ENCODE data around the gene LUZP2. TPM values are rescaled to one million over a fixed set of nuclear protein-coding genes. Genes with fewer than 3 reads are reported as not detected.

The LUZP2 gene
- total RNA-seq, 4 donors from 2014 or later: 0.19 to 0.99 TPM; not detected in 2

DNA sequence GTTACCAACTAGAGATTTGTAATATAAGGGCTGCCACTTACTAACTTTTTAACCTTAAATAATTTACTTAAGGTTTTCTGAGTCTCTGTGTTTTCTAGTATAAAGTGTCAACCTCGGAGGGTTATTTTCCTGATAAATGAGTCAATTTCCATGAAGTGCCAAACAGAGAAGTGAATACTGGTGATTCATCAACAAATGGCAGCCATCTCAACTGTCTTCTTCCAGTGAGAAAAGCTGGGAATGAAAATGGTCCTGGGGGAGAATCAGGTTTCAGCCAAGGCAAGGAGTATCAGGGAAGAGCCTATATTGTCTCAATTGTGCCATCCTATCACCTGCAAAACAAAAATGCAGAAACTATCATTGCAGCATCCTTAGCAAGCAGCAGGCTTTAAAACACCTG is 129.1 kb downstream of the LUZP2 start:
- intact Hi-C loops (cut with DNase I): no loop called here
- no peaks in the 10 kb centered on the region for H3K9me3 ChIP-seq
- H3K27ac ChIP-seq (replicated peaks in 1 of 4): no peak overlapping the region
- TF ChIP-seq POLR2A (IDR thresholded peaks at IDR 0.05; ENCODE audit: low read depth) (no peak), CTCF (IDR thresholded peaks at IDR 0.05) (no peak), EP300 (IDR thresholded peaks at IDR 0.05) (no peak), POLR2AphosphoS5 (IDR thresholded peaks at IDR 0.05) (no peak)
- no peak for DNase-seq (ENCODE audit: extremely low spot score)
- 56% methylated on average over 1 of the region's 1 CpG for WGBS
- no peaks in the 10 kb centered on the region for H3K4me1 ChIP-seq
- no peak overlapping the region for H3K4me3 ChIP-seq
- no peaks in the 10 kb centered on the region for H3K36me3 ChIP-seq
- no peaks in the 10 kb centered on the region for H3K27me3 ChIP-seq

DNA sequence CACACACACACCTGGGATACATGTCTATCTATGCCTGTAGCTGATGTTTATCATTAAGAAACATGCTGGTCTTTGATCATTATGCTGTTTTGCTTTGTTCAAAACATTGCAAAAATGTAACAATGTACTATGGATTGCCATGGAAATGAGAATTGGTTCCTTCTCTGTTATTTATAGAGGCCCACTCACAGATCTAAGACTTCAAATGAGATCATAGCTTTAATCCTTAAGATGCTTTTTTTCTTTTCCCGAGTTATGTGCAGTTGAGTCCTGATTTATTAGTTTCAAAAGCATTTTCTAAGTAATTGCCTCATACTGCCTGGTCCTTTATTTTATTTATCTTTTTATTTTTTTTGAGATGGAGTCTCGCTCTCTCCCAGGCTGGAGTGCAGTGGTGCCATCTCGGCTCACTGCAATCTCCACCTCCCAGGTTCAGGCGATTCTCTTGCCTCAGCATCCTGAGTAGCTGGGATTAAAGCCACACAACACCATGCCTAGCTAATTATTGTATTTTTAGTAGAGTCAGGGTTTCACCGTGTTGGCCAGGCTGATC is 131.4 kb downstream of the LUZP2 start:
- 89% methylated on average over 5 of the region's 5 CpGs for WGBS
- H3K4me1 ChIP-seq: no peaks in the 10 kb centered on the region
- intact Hi-C loops (cut with DNase I): no loop called here
- H3K27me3 ChIP-seq: no peaks in the 10 kb centered on the region
- no peak for TF ChIP-seq CTCF (IDR thresholded peaks at IDR 0.05)
- TF ChIP-seq POLR2A (IDR thresholded peaks at IDR 0.05; ENCODE audit: low read depth): no peak
- TF ChIP-seq EP300 (IDR thresholded peaks at IDR 0.05): no peak
- TF ChIP-seq POLR2AphosphoS5 (IDR thresholded peaks at IDR 0.05): no peak
- no peak overlapping the region for H3K4me3 ChIP-seq
- no peak overlapping the region for H3K27ac ChIP-seq (replicated peaks in 1 of 4)
- no peak for DNase-seq (ENCODE audit: extremely low spot score)
- H3K36me3 ChIP-seq: no peaks in the 10 kb centered on the region
- no peaks in the 10 kb centered on the region for H3K9me3 ChIP-seq

- Histone ChIP-seq H3K4me1 (no peaks in the 10 kb centered on the region), H3K27ac (replicated peaks in 1 of 4) (no peak overlapping the region), H3K4me3 (no peak overlapping the region), H3K9me3 (peaks cover 0 to 4% (median 0%) of the 10 kb centered on the region in 4 donors), H3K36me3 (no peaks in the 10 kb centered on the region), H3K27me3 (no peaks in the 10 kb centered on the region)
- intact Hi-C loops (cut with DNase I): no loop called here
- 84% methylated on average over 4 of the region's 4 CpGs for WGBS
- no peak for DNase-seq (ENCODE audit: extremely low spot score)
- TF ChIP-seq POLR2A (IDR thresholded peaks at IDR 0.05; ENCODE audit: low read depth): no peak
Measured at GRCh38 chr11:24634606-24635160, 137.8 kb downstream of the LUZP2 start.

DNA sequence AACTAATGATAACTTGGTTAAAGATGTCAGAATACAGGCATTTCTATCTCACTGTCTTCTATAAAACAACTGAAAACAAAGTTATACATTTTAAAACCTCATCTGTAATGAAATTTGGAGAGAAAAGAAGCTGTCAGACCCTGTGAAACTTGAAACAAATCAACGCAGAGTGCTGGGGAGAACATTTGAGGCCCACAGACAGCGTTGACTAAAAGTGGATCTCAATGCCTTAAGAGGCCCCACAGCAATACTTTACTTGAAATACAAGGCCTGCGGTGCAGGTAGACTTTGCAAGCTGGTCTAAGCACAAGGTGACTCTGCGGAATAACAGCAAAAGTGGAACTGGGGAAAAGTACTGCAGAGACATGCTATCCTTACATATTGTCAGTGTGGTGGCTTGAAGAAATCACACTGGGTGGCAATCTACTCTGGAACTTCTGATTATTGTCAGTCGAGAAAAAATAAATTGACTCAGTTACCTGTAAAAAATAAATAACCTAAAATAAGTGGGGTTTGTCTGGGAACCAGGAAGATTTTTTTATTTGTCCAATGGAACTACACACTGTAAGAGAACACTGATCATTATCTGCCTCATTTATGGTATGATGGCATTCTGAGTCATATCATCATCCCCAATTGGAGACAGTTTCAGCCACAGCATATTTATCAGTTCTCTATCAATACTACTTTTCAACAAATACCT is 138.9 kb downstream of the LUZP2 start:
- Histone ChIP-seq H3K36me3 (no peaks in the 10 kb centered on the region), H3K4me1 (no peaks in the 10 kb centered on the region), H3K27me3 (no peaks in the 10 kb centered on the region), H3K4me3 (no peak overlapping the region), H3K9me3 (peaks cover 0 to 4% (median 0%) of the 10 kb centered on the region in 4 donors), H3K27ac (replicated peaks in 1 of 4) (no peak overlapping the region)
- DNase-seq (ENCODE audit: extremely low spot score): no peak
- TF ChIP-seq EP300 (IDR thresholded peaks at IDR 0.05) (no peak), POLR2A (IDR thresholded peaks at IDR 0.05; ENCODE audit: low read depth) (no peak), CTCF (IDR thresholded peaks at IDR 0.05) (no peak), POLR2AphosphoS5 (IDR thresholded peaks at IDR 0.05) (no peak)
- 81% methylated on average over 5 of the region's 5 CpGs for WGBS
- intact Hi-C loops (cut with DNase I): no loop called here

GRCh38 chr11:24636291-24636629 is 139.4 kb downstream of the LUZP2 start:
- intact Hi-C loops (cut with DNase I): no loop called here
- Histone ChIP-seq H3K27me3 (no peaks in the 10 kb centered on the region), H3K36me3 (no peaks in the 10 kb centered on the region), H3K4me1 (no peaks in the 10 kb centered on the region), H3K27ac (replicated peaks in 1 of 4) (no peak overlapping the region), H3K4me3 (no peak overlapping the region), H3K9me3 (peaks cover 0 to 4% (median 0%) of the 10 kb centered on the region in 4 donors)
- 88% methylated on average over 1 of the region's 1 CpG for WGBS
- no peak for DNase-seq (ENCODE audit: extremely low spot score)
- TF ChIP-seq POLR2A (IDR thresholded peaks at IDR 0.05; ENCODE audit: low read depth): no peak
- TF ChIP-seq POLR2AphosphoS5 (IDR thresholded peaks at IDR 0.05): no peak
- TF ChIP-seq CTCF (IDR thresholded peaks at IDR 0.05): no peak
- no peak for TF ChIP-seq EP300 (IDR thresholded peaks at IDR 0.05)
